ENCODE data around the gene RNF169.

The RNF169 gene

GRCh38 chr11:74748211-74749126, at the start of gene RNF169:
RNF169 (plus strand) TSS chr11:74748849; CDS start chr11:74748881, 32 bp downstream.
- peak; percentile 96 to 97 (median 97) for DNase-seq

- no peak for DNase-seq
Measured at GRCh38 chr11:74699615-74700396, 48.8 kb upstream of the RNF169 start.

GRCh38 chr11:74701351-74701750, 47.3 kb upstream of the RNF169 start:
- DNase-seq = peak in 2 of 3 donors; percentile 20 to 24

- DNase-seq = peak; percentile 75 to 85 (median 81)
Measured at GRCh38 chr11:74702383-74703007, 46.2 kb upstream of the RNF169 start.

- DNase-seq = no peak
Measured at GRCh38 chr11:74703211-74703610, 45.4 kb upstream of the RNF169 start.

- DNase-seq = no peak
Measured at GRCh38 chr11:74707182-74707581, 41.5 kb upstream of the RNF169 start.

- DNase-seq = no peak
Measured at GRCh38 chr11:74707602-74708510, 40.8 kb upstream of the RNF169 start.

GRCh38 chr11:74709175-74709574, 39.5 kb upstream of the RNF169 start:
- no peak for DNase-seq

- no peak for DNase-seq
Measured at GRCh38 chr11:74710281-74710938, 38.2 kb upstream of the RNF169 start.

GRCh38 chr11:74713686-74714085, 35.0 kb upstream of the RNF169 start:
- DNase-seq = no peak

- DNase-seq = no peak
Measured at GRCh38 chr11:74714904-74715303, 33.7 kb upstream of the RNF169 start.

GRCh38 chr11:74717221-74717969, 31.3 kb upstream of the RNF169 start:
- no peak for DNase-seq

GRCh38 chr11:74719011-74719410, 29.6 kb upstream of the RNF169 start:
- DNase-seq = peak in 1 of 3 donors; percentile 10

- no peak for DNase-seq
Measured at GRCh38 chr11:74720596-74721478, 27.8 kb upstream of the RNF169 start.

- DNase-seq = no peak
Measured at GRCh38 chr11:74721479-74721835, 27.2 kb upstream of the RNF169 start.

- DNase-seq = no peak
Measured at GRCh38 chr11:74723511-74723910, 25.1 kb upstream of the RNF169 start.

GRCh38 chr11:74725701-74726100, 22.9 kb upstream of the RNF169 start:
- DNase-seq = no peak

- DNase-seq = peak; percentile 72 to 81 (median 81)
Measured at GRCh38 chr11:74726547-74727182, 22.0 kb upstream of the RNF169 start.

GRCh38 chr11:74729397-74729796, 19.3 kb upstream of the RNF169 start:
- DNase-seq = no peak
